Stimulated activated effector memory CD8-positive, alpha-beta T cell treated with anti-CD3 and anti-CD28 coated beads, Interleukin-12 subunit alpha, Interleukin-12 subunit beta, amount 100 ng/mL, for 72 hours (primary cell): ENCODE data around the gene SMIM7.

Source experiments
- ATAC-seq: fragments of 150-1000 bp; cut with Tn5 transposase; 2 replicates; pipeline ENCODE4 v1.10.0; 2021
- DNase-seq, 2 donors: peaks; one replicate each; pipeline ENCODE4 v3.0.0; 2021 to 2022; ENCODE audit warnings: low spot score in 2 of 2
- H3K27ac Mint-ChIP-seq: one replicate; pipeline ENCODE4 v1.8.0; 2022; ENCODE audit warnings: mild to moderate bottlenecking, mixed read lengths
- H3K36me3 Mint-ChIP-seq: one replicate; pipeline ENCODE4 v1.8.0; 2022; ENCODE audit warnings: mild to moderate bottlenecking, mixed read lengths
- H3K4me1 Mint-ChIP-seq: one replicate; pipeline ENCODE4 v1.8.0; 2022; ENCODE audit warnings: mixed read lengths
- H3K4me3 Mint-ChIP-seq: one replicate; pipeline ENCODE4 v1.8.0; 2022; ENCODE audit warnings: mild to moderate bottlenecking, mixed read lengths
- H3K9me3 Mint-ChIP-seq: one replicate; pipeline ENCODE4 v1.8.0; 2022; ENCODE audit warnings: mixed read lengths

SMIM7 gene

DNA sequence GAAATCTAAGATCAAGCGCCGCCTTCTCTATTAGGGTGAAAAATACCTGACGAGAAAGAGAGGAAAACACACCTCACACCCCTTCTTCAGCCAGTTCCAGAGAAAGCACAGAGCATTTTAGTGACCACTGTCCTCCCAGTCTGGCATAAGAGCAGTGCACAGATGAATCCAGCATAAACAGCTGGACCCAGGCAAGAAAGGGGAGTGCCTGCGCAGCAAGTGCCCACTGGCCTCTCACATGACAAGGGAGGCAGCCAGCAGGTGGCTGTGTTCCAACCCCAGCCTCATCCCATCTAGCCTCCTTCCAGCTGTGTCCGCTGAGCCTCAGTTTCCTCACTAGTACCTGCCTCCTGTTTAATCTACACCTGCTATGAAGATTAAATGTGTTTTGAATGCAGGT lies 39.9 kb downstream of the SMIM7 start:
- Mint-ChIP-seq H3K27ac (peak overlapping the region; percentile 78), H3K36me3 (peaks cover 25% of the 10 kb centered on the region), H3K9me3 (no peaks in the 10 kb centered on the region), H3K4me1 (peaks cover 89% of the 10 kb centered on the region), H3K4me3 (no peak overlapping the region)
- ATAC-seq, result no peak
- no peak for DNase-seq

GRCh38 chr19:16619457-16619856 lies 40.5 kb downstream of the SMIM7 start:
- DNase-seq (no peak), ATAC-seq (peak; percentile 22)
- no peaks in the 10 kb centered on the region for H3K9me3 Mint-ChIP-seq
- peaks cover 19% of the 10 kb centered on the region for H3K36me3 Mint-ChIP-seq
- peak overlapping the region; percentile 78 for H3K27ac Mint-ChIP-seq
- peaks cover 94% of the 10 kb centered on the region for H3K4me1 Mint-ChIP-seq
- H3K4me3 Mint-ChIP-seq, result no peak overlapping the region

GRCh38 chr19:16618248-16618647 lies 41.7 kb downstream of the SMIM7 start:
- Mint-ChIP-seq H3K4me1 (peaks cover 87% of the 10 kb centered on the region), H3K9me3 (no peaks in the 10 kb centered on the region), H3K4me3 (no peak overlapping the region), H3K36me3 (peaks cover 9% of the 10 kb centered on the region), H3K27ac (peak overlapping the region; percentile 78)
- ATAC-seq, result no peak
- DNase-seq, result no peak

DNA sequence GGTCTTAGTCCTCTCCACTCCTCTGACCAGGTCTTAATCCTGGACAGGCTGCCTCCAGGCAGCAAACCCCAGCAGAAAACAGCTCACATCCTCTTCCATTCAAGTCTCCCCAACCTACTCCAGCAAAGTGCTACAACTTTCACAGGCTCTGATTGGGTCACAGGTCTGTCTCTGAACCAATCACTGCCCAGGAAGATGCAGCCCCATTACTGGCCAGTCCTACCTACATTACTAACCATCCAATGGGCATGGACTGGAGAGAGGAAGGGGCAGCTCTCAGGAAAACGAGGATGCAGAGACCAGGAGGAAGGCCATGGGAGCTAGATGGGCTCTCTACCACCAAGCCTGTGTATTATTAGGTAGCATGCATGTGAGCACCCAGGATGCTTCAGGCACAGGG lies 44.1 kb downstream of the SMIM7 start:
- Mint-ChIP-seq H3K4me3 (no peak overlapping the region), H3K27ac (peak overlapping the region; percentile 61), H3K36me3 (no peaks in the 10 kb centered on the region), H3K9me3 (no peaks in the 10 kb centered on the region), H3K4me1 (peaks cover 80% of the 10 kb centered on the region)
- DNase-seq (no peak), ATAC-seq (peak; percentile 47)

DNA sequence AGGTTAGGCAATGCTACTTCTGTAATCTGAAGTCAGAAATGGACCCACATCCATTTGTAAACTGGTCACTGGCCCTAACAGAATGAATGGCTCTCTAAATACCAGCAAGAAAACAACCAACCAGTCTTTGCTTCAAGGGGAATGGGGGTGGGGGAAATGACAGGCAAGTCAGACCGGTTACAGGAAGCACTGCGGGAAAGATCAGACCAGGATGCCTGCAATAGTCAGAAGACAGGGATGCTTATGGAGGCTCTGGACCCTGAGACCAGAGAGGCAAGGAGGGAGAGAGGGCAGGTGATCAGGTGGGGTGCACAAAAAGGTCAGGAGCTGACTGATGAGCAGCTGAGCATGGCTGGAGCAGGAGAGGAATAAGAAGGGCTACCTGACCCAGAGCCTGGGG lies 45.0 kb downstream of the SMIM7 start:
- H3K4me3 Mint-ChIP-seq, result no peak overlapping the region

GRCh38 chr19:16613841-16614240 lies 46.1 kb downstream of the SMIM7 start:
- no peak for DNase-seq
- ATAC-seq, result no peak
- Mint-ChIP-seq H3K27ac (no peak overlapping the region), H3K36me3 (no peaks in the 10 kb centered on the region), H3K4me1 (peaks cover 65% of the 10 kb centered on the region), H3K4me3 (no peak overlapping the region), H3K9me3 (no peaks in the 10 kb centered on the region)

More for the DNA sequence above, 45.0 kb downstream of the SMIM7 start:
- Mint-ChIP-seq H3K4me1 (peaks cover 76% of the 10 kb centered on the region), H3K9me3 (no peaks in the 10 kb centered on the region), H3K36me3 (no peaks in the 10 kb centered on the region), H3K27ac (peak overlapping the region; percentile 61)
- ATAC-seq (no peak), DNase-seq (no peak)

- no peaks in the 10 kb centered on the region for H3K9me3 Mint-ChIP-seq
- H3K27ac Mint-ChIP-seq, result no peak overlapping the region
- ATAC-seq (no peak), DNase-seq (no peak)
- peaks cover 65% of the 10 kb centered on the region for H3K4me1 Mint-ChIP-seq
- no peaks in the 10 kb centered on the region for H3K36me3 Mint-ChIP-seq
- H3K4me3 Mint-ChIP-seq, result no peak overlapping the region
Observed at GRCh38 chr19:16612636-16613035, 47.3 kb downstream of the SMIM7 start.

- H3K36me3 Mint-ChIP-seq, result no peaks in the 10 kb centered on the region
- no peaks in the 10 kb centered on the region for H3K9me3 Mint-ChIP-seq
- H3K4me3 Mint-ChIP-seq, result no peak overlapping the region
- ATAC-seq (no peak), DNase-seq (no peak)
- peak overlapping the region; percentile 44 for H3K27ac Mint-ChIP-seq
- H3K4me1 Mint-ChIP-seq, result peaks cover 52% of the 10 kb centered on the region
Observed at GRCh38 chr19:16611121-16611520, 48.8 kb downstream of the SMIM7 start.

DNA sequence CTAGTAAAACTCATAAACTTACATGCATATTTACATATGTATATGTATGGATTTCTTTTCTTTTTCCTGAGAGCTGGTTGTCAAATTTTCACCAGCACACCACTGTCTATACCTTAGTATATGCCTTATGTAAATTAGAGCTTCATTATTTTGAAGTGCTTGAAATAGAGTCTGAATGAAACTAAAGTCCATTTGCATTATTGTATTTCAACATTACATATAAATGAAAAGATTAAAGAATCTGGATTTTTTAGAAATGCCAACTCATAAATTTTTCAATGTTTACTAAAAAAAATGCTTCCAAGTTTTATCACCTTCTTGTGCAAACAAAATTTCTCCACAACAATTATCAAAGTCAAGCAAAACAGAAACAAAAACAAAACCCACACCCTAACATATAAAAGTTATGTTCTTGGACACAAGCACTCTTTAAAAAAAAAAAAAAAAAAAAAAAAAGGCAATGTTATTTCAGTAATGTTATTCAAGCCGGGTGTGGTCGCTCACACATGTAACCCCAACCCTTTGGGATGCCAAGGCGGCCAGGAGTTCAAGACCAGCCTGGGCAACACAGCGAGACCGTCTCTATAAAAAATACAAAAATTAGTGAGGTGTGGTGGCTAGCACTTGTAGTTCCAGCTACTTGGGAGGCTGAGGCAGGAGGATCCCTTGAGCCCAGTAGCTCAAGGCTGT lies 50.3 kb downstream of the SMIM7 start:
- DNase-seq (no peak), ATAC-seq (no peak)
- Mint-ChIP-seq H3K4me1 (peaks cover 50% of the 10 kb centered on the region), H3K27ac (no peak overlapping the region), H3K36me3 (no peaks in the 10 kb centered on the region), H3K9me3 (no peaks in the 10 kb centered on the region), H3K4me3 (no peak overlapping the region)

- no peaks in the 10 kb centered on the region for H3K9me3 Mint-ChIP-seq
- ATAC-seq (peak; percentile 97), DNase-seq (no peak)
- H3K36me3 Mint-ChIP-seq, result peaks cover 5% of the 10 kb centered on the region
- H3K27ac Mint-ChIP-seq, result peak overlapping the region; percentile 64
- peaks cover 55% of the 10 kb centered on the region for H3K4me1 Mint-ChIP-seq
- no peak overlapping the region for H3K4me3 Mint-ChIP-seq
Observed at GRCh38 chr19:16608290-16608739, 51.6 kb downstream of the SMIM7 start.

- no peak for ATAC-seq
- DNase-seq, result no peak
- Mint-ChIP-seq H3K36me3 (peaks cover 5% of the 10 kb centered on the region), H3K27ac (peak overlapping the region; percentile 64), H3K4me1 (peaks cover 55% of the 10 kb centered on the region), H3K4me3 (no peak overlapping the region), H3K9me3 (no peaks in the 10 kb centered on the region)
Observed at GRCh38 chr19:16607819-16608218, 52.1 kb downstream of the SMIM7 start.

DNA sequence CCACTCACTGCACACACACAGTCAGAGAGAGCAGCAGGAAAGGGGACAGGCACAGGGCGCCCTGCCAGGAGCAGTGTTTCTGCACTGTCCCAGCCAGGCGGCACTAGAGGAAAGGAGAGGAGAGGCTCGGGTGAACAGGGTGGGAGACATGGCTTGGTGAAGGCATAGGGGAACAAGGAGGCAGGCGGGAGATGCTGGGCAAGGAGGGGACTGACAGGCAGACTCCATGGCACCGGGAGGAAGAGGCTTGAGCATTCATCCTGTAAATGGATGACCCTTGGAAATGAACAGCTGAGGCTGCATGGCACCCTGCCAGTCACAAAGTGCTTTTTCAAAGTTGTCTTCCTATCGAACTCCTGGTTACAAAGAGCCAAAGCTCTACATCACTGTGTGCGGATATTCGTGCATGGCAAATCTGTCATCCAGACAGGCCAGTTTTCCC lies 54.4 kb downstream of the SMIM7 start:
- H3K27ac Mint-ChIP-seq, result peak overlapping the region; percentile 81
- H3K4me3 Mint-ChIP-seq, result no peak overlapping the region
- peaks cover 12% of the 10 kb centered on the region for H3K36me3 Mint-ChIP-seq
- peaks cover 47% of the 10 kb centered on the region for H3K4me1 Mint-ChIP-seq
- no peak for DNase-seq
- no peaks in the 10 kb centered on the region for H3K9me3 Mint-ChIP-seq
- no peak for ATAC-seq

- Mint-ChIP-seq H3K27ac (peak overlapping the region; percentile 81), H3K4me1 (peaks cover 49% of the 10 kb centered on the region), H3K4me3 (no peak overlapping the region), H3K36me3 (peaks cover 12% of the 10 kb centered on the region), H3K9me3 (no peaks in the 10 kb centered on the region)
- DNase-seq (no peak), ATAC-seq (no peak)
Observed at GRCh38 chr19:16605115-16605514, 54.8 kb downstream of the SMIM7 start.

- H3K9me3 Mint-ChIP-seq, result no peaks in the 10 kb centered on the region
- H3K4me1 Mint-ChIP-seq, result peaks cover 50% of the 10 kb centered on the region
- no peak overlapping the region for H3K4me3 Mint-ChIP-seq
- no peak overlapping the region for H3K27ac Mint-ChIP-seq
- ATAC-seq, result no peak
- DNase-seq, result no peak
- peaks cover 12% of the 10 kb centered on the region for H3K36me3 Mint-ChIP-seq
Observed at GRCh38 chr19:16604615-16605014, 55.3 kb downstream of the SMIM7 start.

DNA sequence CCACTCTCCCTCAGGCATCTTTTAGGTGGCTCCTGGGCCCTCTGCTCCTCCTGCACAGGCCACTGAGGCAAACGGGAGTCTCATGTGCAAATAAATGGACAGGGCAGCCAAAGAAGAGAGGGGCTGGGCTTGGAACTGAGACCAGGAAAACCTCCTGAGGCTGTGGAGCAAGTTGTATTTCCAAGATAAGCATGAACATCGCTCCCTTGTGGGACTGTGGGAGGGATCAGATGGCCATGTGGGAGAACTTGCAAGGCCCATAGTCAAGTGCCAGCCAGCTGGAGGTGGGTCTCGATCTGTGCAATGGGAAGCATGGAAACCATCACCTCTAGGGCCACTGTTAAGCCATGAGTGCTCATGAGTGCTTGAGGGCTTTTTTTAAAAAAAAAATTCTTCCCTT lies 56.9 kb downstream of the SMIM7 start:
- ATAC-seq (no peak), DNase-seq (no peak)
- peaks cover 19% of the 10 kb centered on the region for H3K36me3 Mint-ChIP-seq
- peaks cover 47% of the 10 kb centered on the region for H3K4me1 Mint-ChIP-seq
- H3K4me3 Mint-ChIP-seq, result no peak overlapping the region
- H3K27ac Mint-ChIP-seq, result peak overlapping the region; percentile 5
- no peaks in the 10 kb centered on the region for H3K9me3 Mint-ChIP-seq

- no peaks in the 10 kb centered on the region for H3K9me3 Mint-ChIP-seq
- ATAC-seq (no peak), DNase-seq (no peak)
- H3K36me3 Mint-ChIP-seq, result peaks cover 25% of the 10 kb centered on the region
- H3K4me3 Mint-ChIP-seq, result no peak overlapping the region
- H3K27ac Mint-ChIP-seq, result no peak overlapping the region
- H3K4me1 Mint-ChIP-seq, result peaks cover 53% of the 10 kb centered on the region
Observed at GRCh38 chr19:16601378-16602052, 58.4 kb downstream of the SMIM7 start.
